DMS79 (cell line): Measurements from ENCODE around the gene ATP8B2.
"Not testable (repeated sequence)": the region's sequence is repeated elsewhere in the genome, so short reads cannot be mapped to it uniquely, and the experiment has no call there.

Source experiments
- DNase-seq: peaks from one replicate; lab custom pipeline; 2025; lab: John Stamatoyannopoulos, UW

The ATP8B2 gene

GRCh38 chr1:154346276-154346917, 21.1 kb downstream of the ATP8B2 start:
- no peak for DNase-seq

- no peak for DNase-seq
These were observed 22.6 kb downstream of the ATP8B2 start for GRCh38 chr1:154347961-154348360.

- no peak for DNase-seq
These were observed 23.2 kb downstream of the ATP8B2 start for GRCh38 chr1:154348429-154349076.

- no peak for DNase-seq
These were observed 23.8 kb downstream of the ATP8B2 start for GRCh38 chr1:154349121-154349520.

GRCh38 chr1:154350383-154350782, 25.1 kb downstream of the ATP8B2 start:
- DNase-seq = no peak

- no peak for DNase-seq
These were observed 26.2 kb downstream of the ATP8B2 start for GRCh38 chr1:154351363-154352068.

GRCh38 chr1:154352245-154352580, 26.9 kb downstream of the ATP8B2 start:
- no peak for DNase-seq

- peak; percentile 48 for DNase-seq
These were observed 27.5 kb downstream of the ATP8B2 start for GRCh38 chr1:154352581-154353459.

GRCh38 chr1:154353460-154353904, 28.2 kb downstream of the ATP8B2 start:
- no peak for DNase-seq

GRCh38 chr1:154353966-154354365, 28.6 kb downstream of the ATP8B2 start:
- no peak for DNase-seq

- no peak for DNase-seq
These were observed 33.2 kb downstream of the ATP8B2 start for GRCh38 chr1:154358519-154358918.

- DNase-seq = no peak
These were observed 35.0 kb downstream of the ATP8B2 start for GRCh38 chr1:154360288-154360687.

GRCh38 chr1:154360881-154361280, 35.6 kb downstream of the ATP8B2 start:
- DNase-seq = not testable (repeated sequence)

- DNase-seq = no peak
These were observed 36.0 kb downstream of the ATP8B2 start for GRCh38 chr1:154361357-154361756.

GRCh38 chr1:154371436-154371835, 46.1 kb downstream of the ATP8B2 start:
- no peak for DNase-seq

GRCh38 chr1:154373777-154374357, 48.5 kb downstream of the ATP8B2 start:
- DNase-seq = not testable (repeated sequence)

- no peak for DNase-seq
These were observed 54.0 kb downstream of the ATP8B2 start for GRCh38 chr1:154379301-154379700.

- no peak for DNase-seq
These were observed 59.5 kb downstream of the ATP8B2 start for GRCh38 chr1:154384650-154385489.

GRCh38 chr1:154386643-154387352, 61.5 kb downstream of the ATP8B2 start:
- no peak for DNase-seq

GRCh38 chr1:154391086-154391770, 65.9 kb downstream of the ATP8B2 start:
- DNase-seq = no peak
